GM18526 (cell line): ENCODE results near the gene CTSZ.

Experiments used
- POLR2A ChIP-seq: IDR thresholded peaks from 3 replicates; pipeline ENCODE4 v1.6.1; 2011; ENCODE audit not compliant: insufficient read length; ENCODE audit errors: extremely low read depth

The CTSZ gene

DNA sequence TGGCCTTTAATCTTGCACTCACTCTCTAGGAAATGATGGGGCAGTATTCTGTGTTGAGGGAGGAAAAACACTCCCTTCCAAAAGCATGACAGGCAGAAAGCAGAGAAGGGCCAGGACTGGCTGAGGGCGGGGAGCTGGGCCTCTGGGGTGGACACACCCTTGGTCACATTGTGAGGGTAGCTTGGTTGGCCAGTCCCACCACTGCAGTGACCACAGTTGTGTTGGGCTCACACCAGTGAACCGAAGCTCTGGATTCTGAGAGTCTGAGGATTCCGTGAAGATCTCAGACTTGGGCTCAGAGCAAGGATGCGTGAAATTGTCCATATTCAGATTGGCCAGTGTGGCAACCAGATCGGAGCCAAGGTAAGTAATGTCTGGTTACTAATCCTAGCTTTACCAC, 12.2 kb upstream of the CTSZ start, which contains the start of gene TUBB1:
Gene TUBB1 (plus strand): TSS at position 213 of the 400 bp plus-strand sequence. CDS start 94 bp downstream, at position 307.
- TF ChIP-seq POLR2A: no peak

- no peak for TF ChIP-seq POLR2A
Observed at GRCh38 chr20:59018817-59019216, 11.8 kb upstream of the CTSZ start.

GRCh38 chr20:59017493-59018231, 10.6 kb upstream of the CTSZ start:
- no peak for TF ChIP-seq POLR2A

GRCh38 chr20:59016795-59017492, 9.9 kb upstream of the CTSZ start:
- no peak for TF ChIP-seq POLR2A

- TF ChIP-seq POLR2A: no peak
Observed at GRCh38 chr20:59015812-59016711, 9.0 kb upstream of the CTSZ start.

GRCh38 chr20:59015411-59015810, 8.4 kb upstream of the CTSZ start:
- TF ChIP-seq POLR2A: no peak

GRCh38 chr20:59014680-59015389, 7.8 kb upstream of the CTSZ start:
- TF ChIP-seq POLR2A: no peak

DNA sequence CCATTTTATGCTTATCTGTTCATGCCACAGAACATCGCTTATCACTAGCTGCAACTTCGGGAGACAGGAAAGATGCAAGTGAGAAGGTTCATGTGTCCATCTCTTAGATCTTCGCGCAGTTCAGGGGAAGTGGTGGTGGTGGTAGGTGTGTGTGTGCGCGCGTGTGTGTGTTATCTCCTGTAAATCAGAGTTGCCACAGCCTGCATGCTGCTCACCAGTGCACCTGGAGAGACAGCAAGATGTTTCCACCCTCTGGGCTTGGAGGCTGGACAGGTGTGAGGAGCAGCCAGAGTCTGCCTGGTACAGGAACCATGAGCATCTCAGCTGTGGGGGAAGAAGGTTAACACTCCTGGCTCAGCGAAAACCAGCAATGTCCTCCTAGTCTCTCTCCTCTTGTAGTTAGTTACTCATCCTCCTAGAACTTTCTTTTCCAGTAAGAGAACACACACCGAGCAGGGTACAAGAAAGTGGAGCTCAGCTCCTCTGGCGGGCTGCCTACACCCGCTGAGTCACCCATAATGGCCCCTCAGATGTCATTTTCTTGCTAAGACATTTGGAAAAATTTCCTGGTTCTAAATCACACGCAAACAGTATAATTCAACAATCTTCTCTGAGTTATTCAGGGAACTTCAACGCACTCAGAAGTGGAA, 7.0 kb upstream of the CTSZ start:
- no peak for TF ChIP-seq POLR2A

- TF ChIP-seq POLR2A: no peak
Observed at GRCh38 chr20:59013031-59013951, 6.2 kb upstream of the CTSZ start.

GRCh38 chr20:59010995-59011873, 4.2 kb upstream of the CTSZ start:
- TF ChIP-seq POLR2A: no peak

GRCh38 chr20:59010321-59010994, 3.4 kb upstream of the CTSZ start:
- TF ChIP-seq POLR2A: no peak
